Measurements from ENCODE around the gene TPPP.

GRCh38 chr5:655406-655805 lies 37.7 kb downstream of the TPPP start:
- TF ChIP-seq CTCF (IDR thresholded peaks at IDR 0.05; ENCODE audit: low read depth, low read length) = no peak
- no peak for TF ChIP-seq EZH2phosphoT487 (IDR thresholded peaks at IDR 0.05; ENCODE audit: low read depth)

All from OCI-LY3 (cell line).